GM18861 (cell line): ENCODE measurements around the gene TCFL5.

Source experiments
- ATAC-seq: cut with Tn5 transposase; IDR thresholded peaks from one replicate; pipeline ENCODE4 v1.9.1; 2021; ENCODE audit not compliant: unreplicated experiment

Gene TCFL5

GRCh38 chr20:62814060-62814708 lies 47.4 kb downstream of the TCFL5 start:
- no peak for ATAC-seq

- no peak for ATAC-seq
Observed at GRCh38 chr20:62813588-62813987, 48.0 kb downstream of the TCFL5 start.

GRCh38 chr20:62812907-62813200 lies 48.8 kb downstream of the TCFL5 start:
- ATAC-seq: no peak

GRCh38 chr20:62812181-62812906 lies 49.3 kb downstream of the TCFL5 start:
- ATAC-seq: no peak

- ATAC-seq: no peak
Observed at GRCh38 chr20:62811720-62812119, 49.9 kb downstream of the TCFL5 start.

GRCh38 chr20:62811320-62811719 lies 50.3 kb downstream of the TCFL5 start:
- no peak for ATAC-seq

GRCh38 chr20:62809530-62810428 lies 51.8 kb downstream of the TCFL5 start:
- no peak for ATAC-seq

- no peak for ATAC-seq
Observed at GRCh38 chr20:62808211-62808865, 53.3 kb downstream of the TCFL5 start.

- ATAC-seq: no peak
Observed at GRCh38 chr20:62807444-62808210, 54.0 kb downstream of the TCFL5 start.

- ATAC-seq: no peak
Observed at GRCh38 chr20:62806383-62807050, 55.1 kb downstream of the TCFL5 start.

- ATAC-seq: no peak
Observed at GRCh38 chr20:62805711-62806382, 55.8 kb downstream of the TCFL5 start.

GRCh38 chr20:62805155-62805710 lies 56.4 kb downstream of the TCFL5 start:
- no peak for ATAC-seq

GRCh38 chr20:62804627-62805154 lies 56.9 kb downstream of the TCFL5 start, which contains the start of gene OGFR:
Gene OGFR, plus strand, starts transcription at chr20:62804835. Its CDS starts 25 bp downstream, at chr20:62804860.
- no peak for ATAC-seq

GRCh38 chr20:62804021-62804626 lies 57.5 kb downstream of the TCFL5 start:
- ATAC-seq: no peak

GRCh38 chr20:62802026-62802712 lies 59.5 kb downstream of the TCFL5 start:
- ATAC-seq: no peak

- ATAC-seq: no peak
Observed at GRCh38 chr20:62801284-62802010, 60.2 kb downstream of the TCFL5 start.
